Measurements from ENCODE around the gene ELL2.
"Not testable (repeated sequence)": the region's sequence is repeated elsewhere in the genome, so short reads cannot be mapped to it uniquely, and the experiment has no call there.

Gene ELL2

GRCh38 chr5:95906398-95906797 lies 55.3 kb downstream of the ELL2 start:
- DNase-seq: not testable (repeated sequence)

DNA sequence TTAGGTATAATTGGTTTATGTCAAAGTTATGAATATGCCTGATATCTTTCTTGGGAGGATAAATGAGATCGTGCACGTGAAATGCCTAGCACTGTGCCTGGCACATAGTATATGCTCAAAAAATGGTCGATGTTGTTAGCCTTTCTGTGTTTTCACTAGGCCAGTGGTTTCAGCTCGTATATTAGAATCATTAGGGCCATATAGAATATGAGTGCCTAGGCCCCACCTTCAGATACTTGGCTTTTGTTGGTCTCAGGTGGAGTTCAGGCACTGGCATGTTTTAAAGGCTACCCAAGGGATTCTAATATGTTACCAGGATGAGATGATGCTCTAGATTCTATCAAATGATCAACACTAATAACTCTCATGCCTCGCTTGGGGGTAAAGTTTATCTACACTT lies 56.8 kb downstream of the ELL2 start:
- no peak for DNase-seq

GRCh38 chr5:95903838-95904237 lies 57.8 kb downstream of the ELL2 start:
- no peak for DNase-seq

DNA sequence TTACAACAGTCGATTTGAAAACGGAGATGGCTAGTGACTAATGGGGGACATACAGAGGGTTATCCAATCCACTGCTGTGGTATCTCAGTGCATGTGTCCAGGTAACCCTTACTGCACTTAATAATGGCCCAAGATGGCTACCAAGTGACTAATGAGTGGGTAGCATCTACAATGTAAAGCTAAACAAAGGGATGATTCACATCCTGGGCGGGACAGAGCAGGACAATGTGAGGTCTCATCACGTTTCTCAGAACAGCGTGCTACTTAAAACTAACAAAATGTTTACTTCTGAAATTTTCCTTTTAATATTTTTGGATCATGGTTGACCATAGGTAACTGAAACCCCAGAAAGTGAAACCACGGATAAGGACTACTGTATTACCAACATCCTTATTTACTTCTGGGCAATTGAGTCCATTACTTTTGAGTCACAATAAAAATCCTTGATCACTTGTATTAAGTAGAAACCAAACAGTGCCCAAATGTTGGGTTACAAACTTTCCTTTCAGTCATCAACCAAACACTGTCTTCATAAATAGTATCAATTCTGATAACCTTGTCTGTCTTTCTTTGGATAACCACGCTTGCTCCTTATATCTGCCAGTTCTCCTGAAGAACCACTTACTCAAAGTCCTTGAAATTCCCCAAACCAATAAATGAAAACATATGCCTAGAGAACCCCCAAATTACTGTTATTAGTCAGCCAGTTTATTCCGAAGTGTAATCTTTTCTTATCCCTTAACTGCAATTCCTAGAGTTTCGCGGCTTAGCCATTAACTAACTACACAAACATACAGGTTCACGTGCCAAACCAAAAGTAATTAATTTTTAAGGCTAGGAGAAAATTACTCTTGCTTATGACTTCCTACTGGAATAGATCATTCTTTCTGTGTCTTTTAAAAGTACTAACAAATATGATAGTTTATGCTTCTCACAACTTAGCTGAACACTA lies 59.7 kb downstream of the ELL2 start:
- DNase-seq: no peak

DNA sequence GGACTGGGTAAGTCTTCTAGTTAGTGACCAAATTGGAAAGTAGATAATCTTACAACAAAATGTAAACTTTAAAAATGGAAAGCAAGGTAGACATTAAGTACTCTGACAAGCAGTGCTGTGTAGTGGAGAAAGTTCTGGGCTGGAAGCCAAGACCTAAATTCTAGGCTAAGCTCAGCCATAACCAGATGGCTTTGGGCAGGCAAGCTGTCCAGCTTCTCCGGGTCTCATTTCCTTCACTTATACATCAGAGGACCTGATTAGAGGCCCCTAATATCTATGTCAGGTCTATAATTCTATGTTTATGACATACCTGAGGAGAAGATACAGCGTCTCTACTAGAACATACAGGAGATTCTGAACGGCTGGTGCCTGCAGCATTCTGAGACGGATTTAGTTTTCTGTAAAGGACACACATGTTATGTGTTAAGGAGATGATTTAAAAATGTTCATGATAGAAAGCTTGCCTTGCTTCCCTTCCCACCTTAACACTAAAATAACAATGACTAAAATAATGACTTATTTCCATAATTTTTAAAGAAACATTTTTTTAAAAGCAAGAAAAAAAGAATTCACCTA lies 61.2 kb downstream of the ELL2 start:
- DNase-seq: no peak

- DNase-seq: no peak
These were observed 61.8 kb downstream of the ELL2 start for GRCh38 chr5:95899829-95900228.

DNA sequence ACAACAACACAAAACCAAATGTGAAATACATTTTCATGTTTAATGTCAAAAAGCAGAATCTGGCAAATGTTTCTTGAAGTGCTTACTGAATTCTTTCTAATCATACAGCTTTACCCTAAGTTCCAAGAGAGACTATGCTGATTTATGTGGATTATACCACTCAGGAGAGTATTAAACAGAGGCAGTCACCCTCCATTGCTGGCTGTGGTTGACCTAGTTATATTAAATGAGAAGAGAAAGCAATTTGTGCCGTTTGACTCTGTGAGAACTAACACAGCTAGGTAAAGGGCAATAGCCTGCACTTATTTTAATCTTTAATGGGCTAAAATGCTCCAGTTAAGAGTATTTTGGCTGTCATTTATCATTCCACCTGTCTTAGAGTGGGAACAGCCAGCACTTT lies 62.6 kb downstream of the ELL2 start:
- no peak for DNase-seq

DNA sequence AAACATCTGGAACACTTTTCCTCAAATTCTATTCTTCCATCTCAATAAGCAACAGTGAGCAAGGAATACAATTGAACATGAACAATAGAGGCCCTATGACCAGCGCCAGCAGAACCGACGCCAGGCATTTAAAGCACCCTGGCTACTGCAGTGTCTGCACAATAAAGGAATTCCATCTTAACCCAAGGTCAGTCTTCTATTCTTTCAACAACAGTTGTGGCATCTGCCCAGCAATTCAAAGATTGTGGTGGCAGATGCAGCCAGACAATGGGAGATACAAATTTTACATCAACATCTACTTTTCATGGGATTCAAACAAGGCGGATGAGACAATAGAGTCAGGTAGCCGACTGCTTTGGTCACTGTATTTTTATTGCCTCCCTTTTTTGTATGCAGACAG lies 65.9 kb downstream of the ELL2 start:
- DNase-seq: no peak

DNA sequence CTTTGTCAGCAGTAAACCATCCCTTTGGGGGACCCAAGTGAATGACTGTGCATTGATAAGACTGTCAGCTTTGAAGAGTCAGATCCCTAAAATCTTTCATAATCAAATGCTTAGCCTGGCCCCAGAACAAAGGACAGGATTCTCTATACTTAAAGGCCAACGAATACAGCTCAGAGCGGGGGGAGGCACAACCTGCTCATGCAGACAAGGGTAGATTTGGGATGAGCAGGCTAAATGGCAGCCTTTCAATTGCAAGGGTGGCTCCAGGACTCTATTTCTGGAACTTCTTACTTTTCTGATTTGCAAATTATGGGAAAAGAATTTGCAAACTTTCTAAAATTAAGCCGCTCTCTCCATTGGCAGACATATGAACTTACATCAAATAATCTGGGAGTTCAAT lies 66.4 kb downstream of the ELL2 start:
- no peak for DNase-seq

DNA sequence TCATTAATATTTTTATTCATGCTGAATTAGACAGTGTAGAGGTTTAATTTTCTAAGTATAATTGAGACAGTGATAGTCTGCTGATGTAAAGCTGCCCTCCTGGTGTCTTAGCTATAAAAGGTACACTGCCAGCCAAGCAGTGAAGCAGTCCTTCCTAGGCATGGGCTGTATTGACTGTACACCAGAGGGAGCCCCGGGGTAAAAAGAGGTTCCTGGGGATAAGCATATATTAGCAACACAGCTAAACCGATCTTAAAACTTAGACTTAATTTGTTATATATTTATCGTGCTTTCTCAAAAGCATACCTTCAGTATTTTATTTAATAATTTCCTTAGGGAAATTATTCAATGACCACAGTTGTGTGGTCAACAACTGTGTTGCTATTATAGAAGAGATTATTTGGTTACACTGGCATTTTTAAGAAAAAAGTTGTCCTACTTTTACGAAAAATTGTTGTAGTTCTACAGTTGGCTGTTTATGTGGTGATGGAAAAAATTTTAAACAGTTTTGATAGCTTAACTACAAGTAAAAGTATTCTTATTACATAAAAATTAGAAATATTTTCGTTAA lies 68.8 kb downstream of the ELL2 start:
- DNase-seq: no peak

GRCh38 chr5:95891499-95891898 lies 70.2 kb downstream of the ELL2 start:
- DNase-seq: no peak

GRCh38 chr5:95889076-95889475 lies 72.6 kb downstream of the ELL2 start:
- DNase-seq: no peak

DNA sequence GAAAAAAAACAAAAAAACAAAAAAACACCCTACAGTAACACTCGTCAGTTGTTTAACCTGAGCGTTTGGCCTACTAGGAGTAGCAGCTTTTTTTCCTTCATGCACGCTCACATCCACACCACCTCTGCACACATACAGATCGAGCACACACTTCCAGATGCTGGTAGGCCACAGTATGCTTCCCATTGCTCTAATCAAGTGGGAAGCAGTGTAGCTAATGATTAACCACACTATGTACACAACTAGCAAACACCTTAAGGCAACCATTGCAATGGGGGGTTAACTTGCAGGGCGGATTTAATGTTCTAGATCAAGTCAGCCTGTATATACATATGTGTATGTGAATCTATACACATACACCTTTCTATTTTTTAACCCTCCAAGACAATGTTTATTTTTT lies 73.7 kb downstream of the ELL2 start:
- no peak for DNase-seq

- no peak for DNase-seq
These were observed 75.2 kb downstream of the ELL2 start for GRCh38 chr5:95886340-95887044.

DNA sequence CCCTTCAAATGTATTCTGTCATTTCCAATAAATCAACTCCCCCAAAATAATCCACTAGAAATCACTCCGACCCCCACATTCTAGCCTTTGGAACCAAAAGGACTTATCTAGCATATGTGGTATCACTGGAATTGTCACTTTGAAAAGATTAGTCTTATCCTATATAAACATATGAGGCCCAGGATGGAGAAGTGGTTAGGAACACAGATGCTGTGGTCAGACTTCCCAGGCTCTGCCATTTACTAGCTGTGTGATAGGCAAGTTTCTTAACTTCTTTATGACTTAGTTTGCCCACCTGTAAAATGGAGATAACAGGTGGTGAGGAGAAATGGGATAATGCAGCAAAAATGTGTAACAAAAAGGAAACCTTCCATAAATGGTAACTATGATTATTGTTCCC lies 77.1 kb downstream of the ELL2 start:
- DNase-seq: no peak

GRCh38 chr5:95884017-95884325 lies 77.7 kb downstream of the ELL2 start:
- DNase-seq: no peak

- DNase-seq: no peak
These were observed 78.2 kb downstream of the ELL2 start for GRCh38 chr5:95883185-95884016.

DNA sequence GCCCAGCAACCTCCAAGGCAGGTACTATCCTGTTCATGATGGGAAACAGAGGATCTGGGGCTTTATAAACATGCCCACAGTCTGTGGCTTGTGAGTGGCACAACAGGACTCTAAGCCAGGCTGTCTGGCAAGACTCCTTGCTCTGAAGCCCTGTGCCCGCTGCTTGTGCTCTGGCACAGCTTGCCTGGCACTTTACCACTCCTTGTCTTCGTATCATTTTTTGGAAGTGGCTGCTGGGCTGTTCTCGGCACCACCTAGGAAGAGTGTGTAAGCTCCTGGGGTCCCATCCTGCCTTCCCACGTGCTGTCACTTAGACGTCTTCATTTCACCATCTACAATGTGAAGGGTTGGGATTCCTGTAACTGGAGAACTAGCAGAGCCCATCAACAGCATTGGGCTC lies 79.8 kb downstream of the ELL2 start:
- no peak for DNase-seq

DNA sequence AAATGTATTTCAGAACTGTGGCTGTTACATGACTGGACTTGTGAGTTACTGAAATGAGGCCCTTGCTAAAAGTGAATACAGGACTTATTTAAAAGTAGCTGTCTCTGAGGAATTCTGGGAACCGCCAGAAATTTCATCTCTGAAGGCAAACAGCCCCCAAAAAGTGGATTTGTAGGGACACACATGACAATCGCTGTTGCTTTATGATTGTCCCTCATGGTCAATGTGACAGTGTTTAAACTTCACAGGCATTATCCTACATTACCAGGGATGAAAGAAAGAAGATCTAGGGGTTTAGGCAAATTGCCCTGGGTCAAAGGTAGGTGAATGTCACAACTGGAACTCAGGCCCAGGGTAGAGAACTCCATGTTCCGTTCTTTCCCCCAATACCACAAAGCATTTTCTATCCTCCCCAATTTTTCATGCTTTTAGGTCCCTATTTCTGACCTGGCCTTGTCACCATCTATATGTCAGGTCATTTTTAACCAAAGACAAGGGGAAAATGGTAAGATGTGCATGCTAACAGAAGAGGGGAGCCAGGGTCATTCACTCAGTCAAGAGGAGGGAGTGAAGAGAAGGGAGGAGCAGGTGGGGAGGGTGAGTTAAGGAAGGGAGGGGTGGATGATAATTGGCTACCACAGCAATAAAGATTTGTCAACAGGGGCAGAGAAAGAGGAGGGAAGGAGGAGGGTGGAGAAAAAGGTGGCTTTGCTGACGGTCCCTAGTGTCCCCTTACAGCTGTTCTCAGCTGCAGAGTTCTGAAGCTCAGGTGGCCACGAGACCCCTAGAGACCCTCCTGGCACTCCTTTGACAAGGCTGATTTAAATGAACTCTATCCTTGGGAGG lies 81.3 kb downstream of the ELL2 start:
- DNase-seq: no peak

- DNase-seq: no peak
These were observed 82.0 kb downstream of the ELL2 start for GRCh38 chr5:95879661-95880060.

- DNase-seq: no peak
These were observed 83.0 kb downstream of the ELL2 start for GRCh38 chr5:95878417-95879323.

All from cortex of kidney (tissue), 1 donor.